Ishikawa (cell line): ENCODE data around the gene GCH1.

ENCODE experiments used
- CEBPB ChIP-seq: IDR thresholded peaks from 2 replicates; pipeline ENCODE4 v1.6.1; 2012
- CREB1 ChIP-seq: IDR thresholded peaks from 2 replicates; pipeline ENCODE4 v1.6.1; 2012; ENCODE audit warnings: low read depth
- EGR1 ChIP-seq: IDR thresholded peaks from 2 replicates; pipeline ENCODE4 v1.6.1; 2012
- EP300 ChIP-seq: IDR thresholded peaks from 2 replicates; pipeline ENCODE4 v1.6.1; 2012; ENCODE audit warnings: borderline replicate concordance
- FOXM1 ChIP-seq: IDR thresholded peaks from 2 replicates; pipeline ENCODE4 v1.6.1; 2012; ENCODE audit warnings: low read depth, borderline replicate concordance
- NFIC ChIP-seq: IDR thresholded peaks from 2 replicates; pipeline ENCODE4 v1.6.1; 2012
- RAD21 ChIP-seq: IDR thresholded peaks from 2 replicates; pipeline ENCODE4 v1.6.1; 2012; ENCODE audit warnings: low read depth
- TAF1 ChIP-seq: IDR thresholded peaks from 2 replicates; pipeline ENCODE4 v1.6.1; 2012; ENCODE audit warnings: low read depth, mild to moderate bottlenecking
- TCF12 ChIP-seq: IDR thresholded peaks from 2 replicates; pipeline ENCODE4 v1.6.1; 2012; ENCODE audit warnings: low read depth
- TEAD4 ChIP-seq: IDR thresholded peaks from 2 replicates; pipeline ENCODE4 v1.6.1; 2012
- YY1 ChIP-seq: IDR thresholded peaks from 2 replicates; pipeline ENCODE4 v1.6.1; 2012; ENCODE audit warnings: low read depth
- ZBTB7A ChIP-seq: IDR thresholded peaks from 2 replicates; pipeline ENCODE4 v1.6.1; 2012; ENCODE audit warnings: low read depth
- TF ChIP-seq, protein P1 (sequence below): IDR thresholded peaks from 2 replicates; pipeline ENCODE4 v1.6.1; 2012
- TF ChIP-seq, protein P2 (sequence below): IDR thresholded peaks from 2 replicates; pipeline ENCODE4 v1.6.1; 2012
- TF ChIP-seq, protein P3 (sequence below): IDR thresholded peaks from 2 replicates; pipeline ENCODE4 v1.6.1; 2012; ENCODE audit warnings: low read depth, mild to moderate bottlenecking

Gene GCH1

DNA sequence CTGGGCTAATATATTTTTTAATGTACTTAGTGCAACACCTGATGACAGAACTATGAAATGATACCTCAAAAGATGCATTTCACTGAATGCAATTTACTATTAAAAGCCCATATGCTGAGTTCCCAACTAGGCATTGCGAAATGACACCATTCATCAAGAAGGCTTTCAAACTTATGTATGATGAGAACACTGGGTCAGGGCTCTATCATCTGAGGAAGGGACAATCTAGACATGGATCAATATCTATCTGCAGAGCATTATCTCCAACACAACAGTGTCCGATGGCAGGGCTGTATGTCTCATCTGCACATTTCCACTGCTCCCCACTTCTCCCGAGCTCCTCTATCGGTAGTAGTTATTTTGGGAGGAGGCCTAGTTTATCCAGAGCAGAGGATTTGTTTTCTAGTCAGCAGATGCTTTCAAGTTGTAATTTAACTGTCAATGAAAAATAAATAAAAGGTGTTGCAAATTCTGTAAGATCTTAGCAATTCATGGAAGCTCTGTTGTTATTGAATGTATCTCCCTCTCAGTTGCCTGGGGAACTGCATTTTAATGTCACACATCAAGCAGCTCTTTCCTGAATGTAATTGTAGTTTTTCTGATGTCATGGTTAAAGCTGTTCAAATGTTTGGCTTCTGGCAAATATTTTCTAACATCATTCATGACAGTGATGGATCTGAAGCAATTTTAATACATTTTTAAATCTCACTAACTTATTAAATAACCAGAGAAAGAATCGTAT, 7.4 kb upstream of the GCH1 start:
- TF ChIP-seq CREB1 (no peak), CEBPB (peak; percentile 43; the same call in 1 of the 2 replicates)

DNA sequence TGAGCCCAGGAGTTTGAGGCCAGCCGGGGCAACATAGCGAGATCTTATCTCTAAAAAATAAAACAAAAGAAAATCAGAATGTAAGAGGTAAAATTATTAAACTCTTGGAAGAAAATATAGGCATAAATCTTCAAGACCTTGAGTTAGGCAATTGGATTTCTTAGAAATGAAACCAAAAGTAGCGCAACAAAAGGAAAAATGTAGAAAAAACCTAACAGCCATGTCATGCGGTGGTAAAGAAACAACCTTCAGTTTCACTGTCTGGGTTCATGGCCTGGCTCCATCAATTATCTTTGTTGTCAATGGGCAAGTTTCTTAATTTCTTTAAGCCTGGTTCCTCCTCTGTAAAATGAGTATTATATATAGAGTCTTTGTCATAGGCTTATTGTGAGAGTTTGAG, 5.6 kb upstream of the GCH1 start:
- TF ChIP-seq, protein P1, sequence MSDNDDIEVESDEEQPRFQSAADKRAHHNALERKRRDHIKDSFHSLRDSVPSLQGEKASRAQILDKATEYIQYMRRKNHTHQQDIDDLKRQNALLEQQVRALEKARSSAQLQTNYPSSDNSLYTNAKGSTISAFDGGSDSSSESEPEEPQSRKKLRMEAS: no peak
- no peak for TF ChIP-seq TAF1
- no peak for TF ChIP-seq TCF12
- TF ChIP-seq ZBTB7A: no peak
- TF ChIP-seq, protein P2, sequence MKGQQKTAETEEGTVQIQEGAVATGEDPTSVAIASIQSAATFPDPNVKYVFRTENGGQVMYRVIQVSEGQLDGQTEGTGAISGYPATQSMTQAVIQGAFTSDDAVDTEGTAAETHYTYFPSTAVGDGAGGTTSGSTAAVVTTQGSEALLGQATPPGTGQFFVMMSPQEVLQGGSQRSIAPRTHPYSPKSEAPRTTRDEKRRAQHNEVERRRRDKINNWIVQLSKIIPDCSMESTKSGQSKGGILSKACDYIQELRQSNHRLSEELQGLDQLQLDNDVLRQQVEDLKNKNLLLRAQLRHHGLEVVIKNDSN: no peak
- TF ChIP-seq, protein P3, sequence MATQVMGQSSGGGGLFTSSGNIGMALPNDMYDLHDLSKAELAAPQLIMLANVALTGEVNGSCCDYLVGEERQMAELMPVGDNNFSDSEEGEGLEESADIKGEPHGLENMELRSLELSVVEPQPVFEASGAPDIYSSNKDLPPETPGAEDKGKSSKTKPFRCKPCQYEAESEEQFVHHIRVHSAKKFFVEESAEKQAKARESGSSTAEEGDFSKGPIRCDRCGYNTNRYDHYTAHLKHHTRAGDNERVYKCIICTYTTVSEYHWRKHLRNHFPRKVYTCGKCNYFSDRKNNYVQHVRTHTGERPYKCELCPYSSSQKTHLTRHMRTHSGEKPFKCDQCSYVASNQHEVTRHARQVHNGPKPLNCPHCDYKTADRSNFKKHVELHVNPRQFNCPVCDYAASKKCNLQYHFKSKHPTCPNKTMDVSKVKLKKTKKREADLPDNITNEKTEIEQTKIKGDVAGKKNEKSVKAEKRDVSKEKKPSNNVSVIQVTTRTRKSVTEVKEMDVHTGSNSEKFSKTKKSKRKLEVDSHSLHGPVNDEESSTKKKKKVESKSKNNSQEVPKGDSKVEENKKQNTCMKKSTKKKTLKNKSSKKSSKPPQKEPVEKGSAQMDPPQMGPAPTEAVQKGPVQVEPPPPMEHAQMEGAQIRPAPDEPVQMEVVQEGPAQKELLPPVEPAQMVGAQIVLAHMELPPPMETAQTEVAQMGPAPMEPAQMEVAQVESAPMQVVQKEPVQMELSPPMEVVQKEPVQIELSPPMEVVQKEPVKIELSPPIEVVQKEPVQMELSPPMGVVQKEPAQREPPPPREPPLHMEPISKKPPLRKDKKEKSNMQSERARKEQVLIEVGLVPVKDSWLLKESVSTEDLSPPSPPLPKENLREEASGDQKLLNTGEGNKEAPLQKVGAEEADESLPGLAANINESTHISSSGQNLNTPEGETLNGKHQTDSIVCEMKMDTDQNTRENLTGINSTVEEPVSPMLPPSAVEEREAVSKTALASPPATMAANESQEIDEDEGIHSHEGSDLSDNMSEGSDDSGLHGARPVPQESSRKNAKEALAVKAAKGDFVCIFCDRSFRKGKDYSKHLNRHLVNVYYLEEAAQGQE: no peak
- TF ChIP-seq NFIC: no peak
- no peak for TF ChIP-seq FOXM1
- no peak for TF ChIP-seq EGR1
- TF ChIP-seq TEAD4: no peak
- TF ChIP-seq CREB1: no peak
- no peak for TF ChIP-seq YY1
- TF ChIP-seq EP300: no peak
- TF ChIP-seq RAD21: no peak
- TF ChIP-seq CEBPB: no peak

DNA sequence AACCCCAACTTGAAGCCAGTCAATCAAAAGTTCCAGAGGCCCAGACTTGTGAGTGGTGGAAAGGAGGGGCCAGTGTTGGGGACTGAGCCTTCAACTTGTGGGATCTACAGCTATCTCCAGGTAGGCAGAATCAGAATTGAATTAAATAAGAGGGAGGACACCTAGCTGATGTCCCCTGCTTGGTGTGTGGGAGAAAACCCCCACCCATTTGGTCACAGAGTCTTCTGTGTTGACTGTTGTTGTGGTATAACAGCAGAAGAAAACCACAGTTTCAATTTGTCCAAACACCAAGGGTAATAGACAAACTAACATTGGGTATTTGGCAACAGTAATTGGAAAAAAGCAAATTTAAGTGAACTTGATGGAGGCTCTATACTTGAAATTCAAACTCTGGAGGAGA, 3.4 kb upstream of the GCH1 start:
- no peak for TF ChIP-seq NFIC
- no peak for TF ChIP-seq RAD21
- TF ChIP-seq EP300: no peak
- TF ChIP-seq FOXM1: no peak
- TF ChIP-seq CREB1: no peak
- TF ChIP-seq, protein P2: no peak
- TF ChIP-seq TEAD4: no peak
- no peak for TF ChIP-seq TAF1
- TF ChIP-seq YY1: no peak

DNA sequence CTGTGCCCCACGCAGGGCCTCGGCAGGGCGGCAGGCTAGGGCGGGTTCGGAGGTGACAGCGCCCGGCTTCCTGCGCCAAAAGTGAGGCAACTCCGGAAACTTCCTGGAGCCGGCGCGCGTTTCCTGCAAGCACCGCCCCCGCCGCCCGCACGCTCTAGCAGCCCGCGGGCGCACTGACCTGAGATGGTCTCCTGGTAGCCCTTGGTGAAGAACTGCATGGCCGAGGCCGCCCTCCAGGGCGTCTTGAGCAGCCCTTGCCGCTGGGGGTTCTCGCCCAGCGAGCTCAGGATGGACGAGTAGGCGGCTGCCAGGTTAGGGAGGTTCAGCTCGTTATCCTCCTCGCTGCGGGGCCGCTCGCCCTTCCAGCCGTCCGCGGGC, 494 bp downstream of the GCH1 start:
- peak; percentile 50; the same call in 1 of the 2 replicates for TF ChIP-seq EGR1
- TF ChIP-seq CEBPB: peak; percentile 11; the same call in 1 of the 2 replicates
- TF ChIP-seq, protein P1: no peak
- 0 out of 2 replicates have a peak, but pooled peaks have one; percentile 3 for TF ChIP-seq EP300

DNA sequence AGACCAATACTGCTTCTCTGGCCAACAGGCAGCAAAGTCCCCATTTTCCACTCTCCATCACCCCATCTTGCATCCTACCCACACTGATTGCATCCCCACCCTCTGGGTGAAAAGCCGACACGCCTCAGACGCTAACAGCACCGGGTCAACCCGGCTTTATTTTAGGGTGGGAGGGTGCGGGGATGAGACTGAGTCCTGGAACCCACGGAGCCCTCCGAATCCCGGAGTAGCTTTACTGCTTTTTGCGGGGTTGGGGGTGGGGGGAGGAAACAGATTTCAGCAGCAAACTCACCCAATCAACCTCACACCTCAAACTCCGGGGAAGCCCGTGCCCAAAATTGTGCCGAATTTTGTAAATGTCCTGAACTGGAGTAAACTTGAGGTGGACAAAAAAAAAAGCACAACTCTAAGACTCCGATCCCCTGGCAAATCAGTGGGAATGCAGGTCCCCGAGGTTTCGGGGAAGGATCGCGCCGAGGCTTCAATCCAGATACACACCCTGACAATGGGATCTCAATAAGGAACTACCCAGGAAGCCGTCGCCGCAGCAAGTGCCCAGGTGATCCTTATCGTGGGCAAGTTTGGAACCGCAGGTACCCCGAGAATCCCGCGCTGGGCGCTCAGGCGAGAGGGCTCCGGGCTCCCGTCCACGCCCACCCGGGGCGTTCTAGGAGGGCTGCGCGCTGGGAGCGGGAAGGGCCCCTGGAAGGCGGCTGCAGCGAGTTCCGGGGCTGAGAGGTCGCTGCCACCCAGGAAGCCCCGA, 1.1 kb downstream of the GCH1 start:
- TF ChIP-seq EP300 (no peak), RAD21 (no peak), ZBTB7A (no peak; the same call in 1 of the 2 replicates), TEAD4 (no peak), TAF1 (no peak), EGR1 (no peak), CREB1 (no peak), TCF12 (no peak), CEBPB (no peak), YY1 (no peak)
- TF ChIP-seq, protein P1: no peak
- TF ChIP-seq, protein P2: no peak
- TF ChIP-seq, protein P3: no peak
